ENCODE data around the gene KCNK2.

KCNK2 gene

GRCh38 chr1:215101511-215101910, 19.0 kb downstream of the KCNK2 start:
- DNase-seq: no peak

- no peak for DNase-seq
Measured at GRCh38 chr1:215104283-215104682, 21.7 kb downstream of the KCNK2 start.

GRCh38 chr1:215106067-215106466, 23.5 kb downstream of the KCNK2 start:
- DNase-seq: no peak

- no peak for DNase-seq
Measured at GRCh38 chr1:215109171-215109570, 26.6 kb downstream of the KCNK2 start.

GRCh38 chr1:215111916-215112315, 29.4 kb downstream of the KCNK2 start:
- no peak for DNase-seq

GRCh38 chr1:215113776-215114153, 31.2 kb downstream of the KCNK2 start:
- no peak for DNase-seq

- no peak for DNase-seq
Measured at GRCh38 chr1:215114154-215114933, 31.8 kb downstream of the KCNK2 start.

GRCh38 chr1:215115760-215116159, 33.2 kb downstream of the KCNK2 start:
- DNase-seq: no peak

- DNase-seq: no peak
Measured at GRCh38 chr1:215118081-215118480, 35.5 kb downstream of the KCNK2 start.

GRCh38 chr1:215119056-215119455, 36.5 kb downstream of the KCNK2 start:
- no peak for DNase-seq

GRCh38 chr1:215119719-215120365, 37.3 kb downstream of the KCNK2 start:
- no peak for DNase-seq

GRCh38 chr1:215128504-215128903, 46.0 kb downstream of the KCNK2 start:
- DNase-seq: no peak

GRCh38 chr1:215131291-215131690, 48.8 kb downstream of the KCNK2 start:
- no peak for DNase-seq

GRCh38 chr1:215132156-215132555, 49.6 kb downstream of the KCNK2 start:
- no peak for DNase-seq

- no peak for DNase-seq
Measured at GRCh38 chr1:215133532-215133931, 51.0 kb downstream of the KCNK2 start.

GRCh38 chr1:215137985-215138384, 55.4 kb downstream of the KCNK2 start:
- no peak for DNase-seq

- DNase-seq: no peak
Measured at GRCh38 chr1:215140135-215140534, 57.6 kb downstream of the KCNK2 start.

- no peak for DNase-seq
Measured at GRCh38 chr1:215141460-215141859, 58.9 kb downstream of the KCNK2 start.

GRCh38 chr1:215143497-215143896, 61.0 kb downstream of the KCNK2 start:
- DNase-seq: no peak

- DNase-seq: peak; percentile 1
Measured at GRCh38 chr1:215146240-215146975, 63.9 kb downstream of the KCNK2 start.

- DNase-seq: no peak
Measured at GRCh38 chr1:215147024-215147423, 64.5 kb downstream of the KCNK2 start.

GRCh38 chr1:215151841-215152549, 69.5 kb downstream of the KCNK2 start:
- no peak for DNase-seq

GRCh38 chr1:215156232-215156631, 73.7 kb downstream of the KCNK2 start:
- DNase-seq: no peak
